ENCODE results near the gene ZNF324.

DNA sequence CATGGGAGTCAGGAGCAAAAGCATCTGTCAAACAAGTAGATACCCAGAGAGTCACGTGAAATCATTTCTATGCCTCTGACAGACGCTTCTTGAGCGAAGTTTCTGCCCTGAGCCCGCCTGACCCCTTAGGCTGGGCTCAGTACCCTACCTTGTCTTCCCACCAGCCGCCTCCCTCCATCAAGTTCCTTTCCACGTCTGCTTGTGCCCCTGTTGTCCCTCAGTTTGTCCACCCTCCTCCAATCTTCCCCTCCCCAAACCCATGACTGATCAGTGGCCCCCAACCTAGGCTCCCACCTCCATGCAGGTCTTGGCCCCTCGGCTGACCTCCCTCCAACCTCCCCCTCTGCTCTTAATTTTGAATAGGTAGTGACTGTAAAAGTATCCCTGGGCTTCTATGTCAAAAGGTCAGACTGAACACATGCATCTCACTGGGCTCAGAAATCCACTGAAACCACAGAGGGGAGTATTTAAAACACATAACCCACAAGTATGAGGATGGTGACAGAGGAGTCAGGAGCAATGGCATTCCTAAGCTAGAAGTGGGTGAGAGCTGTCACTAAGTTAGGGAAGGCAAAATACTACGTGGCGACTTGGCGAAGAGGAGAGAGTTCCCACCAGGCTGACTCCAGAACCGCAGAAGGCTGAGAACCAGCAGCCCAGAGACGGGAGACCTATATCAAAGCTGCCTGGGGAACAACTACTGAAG lies 7.6 kb downstream of the ZNF324 start:
- TF ChIP-seq, protein P1, sequence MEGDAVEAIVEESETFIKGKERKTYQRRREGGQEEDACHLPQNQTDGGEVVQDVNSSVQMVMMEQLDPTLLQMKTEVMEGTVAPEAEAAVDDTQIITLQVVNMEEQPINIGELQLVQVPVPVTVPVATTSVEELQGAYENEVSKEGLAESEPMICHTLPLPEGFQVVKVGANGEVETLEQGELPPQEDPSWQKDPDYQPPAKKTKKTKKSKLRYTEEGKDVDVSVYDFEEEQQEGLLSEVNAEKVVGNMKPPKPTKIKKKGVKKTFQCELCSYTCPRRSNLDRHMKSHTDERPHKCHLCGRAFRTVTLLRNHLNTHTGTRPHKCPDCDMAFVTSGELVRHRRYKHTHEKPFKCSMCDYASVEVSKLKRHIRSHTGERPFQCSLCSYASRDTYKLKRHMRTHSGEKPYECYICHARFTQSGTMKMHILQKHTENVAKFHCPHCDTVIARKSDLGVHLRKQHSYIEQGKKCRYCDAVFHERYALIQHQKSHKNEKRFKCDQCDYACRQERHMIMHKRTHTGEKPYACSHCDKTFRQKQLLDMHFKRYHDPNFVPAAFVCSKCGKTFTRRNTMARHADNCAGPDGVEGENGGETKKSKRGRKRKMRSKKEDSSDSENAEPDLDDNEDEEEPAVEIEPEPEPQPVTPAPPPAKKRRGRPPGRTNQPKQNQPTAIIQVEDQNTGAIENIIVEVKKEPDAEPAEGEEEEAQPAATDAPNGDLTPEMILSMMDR (IDR thresholded peaks at IDR 0.05; ENCODE audit: low read length) = no peak
- TF ChIP-seq EZH2 (IDR thresholded peaks at IDR 0.05; ENCODE audit: borderline replicate concordance, low read length) = no peak

Data from OCI-LY1 (cell line).